Natural killer cell (primary cell): ENCODE measurements around the gene AKAP13. TPM values are rescaled to one million over a fixed set of nuclear protein-coding genes. Genes with fewer than 3 reads are reported as not detected.
"Not testable (repeated sequence)": the region's sequence is repeated elsewhere in the genome, so short reads cannot be mapped to it uniquely, and the experiment has no call there.

ENCODE experiments used
- ATAC-seq, 3 donors: fragments of 150-1000 bp in 2 of 3; fragments of 200-7000 bp in 1 of 3; cut with Tn5 transposase; 1 replicate in 1 of 3; 2 replicates in 2 of 3; pipeline ENCODE4 v1.10.0; 2021; ENCODE audit warnings: mild to moderate bottlenecking in 2 of 3, moderate library complexity in 2 of 3
- DNase-seq, 2 donors: peaks; one replicate each; pipeline versions ENCODE4 v3.0.0 to v3.0.0-alpha.2; 2013 to 2021; ENCODE audit warnings: mixed read lengths in 1 of 2
- H3K27ac ChIP-seq: one replicate; pipeline ENCODE4 v1.5.1; 2013; ENCODE audit warnings: mild to moderate bottlenecking, low read length
- H3K27me3 ChIP-seq: one replicate; pipeline ENCODE4 v1.6.1; 2013; ENCODE audit warnings: low read length; ENCODE audit not compliant: control insufficient read depth, insufficient read depth
- H3K36me3 ChIP-seq: one replicate; pipeline ENCODE4 v1.6.1; 2013; ENCODE audit warnings: low read length; ENCODE audit not compliant: control insufficient read depth, insufficient read depth
- H3K4me1 ChIP-seq: one replicate; pipeline ENCODE4 v1.6.1; 2013; ENCODE audit warnings: low read length; ENCODE audit not compliant: control insufficient read depth, insufficient read depth
- H3K4me3 ChIP-seq: one replicate; pipeline ENCODE4 v1.5.1; 2013; ENCODE audit warnings: low read length
- H3K9me3 ChIP-seq: one replicate; pipeline ENCODE4 v1.6.1; 2013; ENCODE audit warnings: low read length; ENCODE audit not compliant: control insufficient read depth, insufficient read depth
- H3K27ac Mint-ChIP-seq, 2 donors: one replicate each; pipeline ENCODE4 v1.8.0; 2022; ENCODE audit warnings: mild to moderate bottlenecking in 2 of 2, mixed read lengths in 2 of 2, moderate library complexity in 1 of 2
- H3K27me3 Mint-ChIP-seq, 2 donors: one replicate each; pipeline ENCODE4 v1.8.0; 2022; ENCODE audit warnings: low read depth in 2 of 2, mixed read lengths in 2 of 2
- H3K36me3 Mint-ChIP-seq: one replicate; pipeline ENCODE4 v1.8.0; 2022; ENCODE audit warnings: mixed read lengths
- H3K4me1 Mint-ChIP-seq, 2 donors: one replicate each; pipeline ENCODE4 v1.8.0; 2022; ENCODE audit warnings: mixed read lengths in 2 of 2
- H3K4me3 Mint-ChIP-seq: one replicate; pipeline ENCODE4 v1.8.0; 2022; ENCODE audit warnings: mild to moderate bottlenecking, moderate library complexity, mixed read lengths
- H3K9me3 Mint-ChIP-seq, 2 donors: one replicate each; pipeline ENCODE4 v1.8.0; 2022; ENCODE audit warnings: mixed read lengths in 2 of 2
- WGBS: methylation state at CpG from one replicate; pipeline ENCODE4 v1.1.7; 2013; ENCODE audit warnings: missing lambda C conversion rate; ENCODE audit not compliant: insufficient coverage; 5-methylcytosine and 5-hydroxymethylcytosine counted together
- intact Hi-C: fragments of 100-400 bp; cut with micrococcal nuclease; formaldehyde crosslinking; loops from one replicate; pipeline ENCODE4 v1.14.2; 2022
- total RNA-seq, 4 donors: library from RNA; stranded (reverse); fragments of 120-200 nt in 1 of 4; gene quantifications; one replicate each; pipeline versions ENCODE4 v1.2.3 to v1.2.4, GENCODE V29; 2013 to 2022
- TF ChIP-seq, protein P1 (sequence below): fragments of 200-600 bp; IDR thresholded peaks from one replicate; pipeline ENCODE4 v1.8.0; 2022; ENCODE audit warnings: antibody characterized with exemption

AKAP13 gene
- total RNA-seq, 3 donors from 2014 or later (not counting 1 experiment from before 2014, with no cell fraction given): 573 to 661 (median 647) TPM

DNA sequence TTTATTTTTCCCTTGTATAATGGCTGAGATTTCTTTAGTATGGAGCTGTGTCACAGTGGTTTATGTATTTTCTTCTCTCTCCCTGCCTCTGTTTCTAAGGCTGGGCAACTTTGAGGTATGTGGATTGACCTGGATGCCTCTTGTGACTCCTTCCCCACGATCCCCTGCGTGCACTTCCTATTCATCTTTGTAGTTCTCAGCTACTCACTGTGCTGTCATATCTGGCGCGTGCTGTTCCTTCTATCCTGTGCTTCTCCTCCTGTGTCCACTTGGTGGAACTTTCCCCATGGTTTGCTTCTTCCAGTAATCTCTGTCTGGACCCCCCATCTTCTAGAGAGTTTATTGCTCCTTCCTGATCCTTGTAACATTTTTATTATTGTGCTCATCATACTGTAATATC lies 97.3 kb downstream of the AKAP13 start:
- H3K36me3 ChIP-seq: no peaks in the 10 kb centered on the region
- ATAC-seq (no peak), DNase-seq (no peak)
- peaks cover 10% of the 10 kb centered on the region for H3K4me1 ChIP-seq
- 82% methylated on average over 4 of the region's 4 CpGs for WGBS
- Mint-ChIP-seq H3K9me3 (no peaks in the 10 kb centered on the region), H3K4me1 (peaks cover 32 to 34% of the 10 kb centered on the region in 2 donors), H3K27me3 (no peaks in the 10 kb centered on the region), H3K27ac (no peak overlapping the region), H3K4me3 (no peak overlapping the region), H3K36me3 (no peaks in the 10 kb centered on the region)
- no peaks in the 10 kb centered on the region for H3K9me3 ChIP-seq
- TF ChIP-seq, protein P1, sequence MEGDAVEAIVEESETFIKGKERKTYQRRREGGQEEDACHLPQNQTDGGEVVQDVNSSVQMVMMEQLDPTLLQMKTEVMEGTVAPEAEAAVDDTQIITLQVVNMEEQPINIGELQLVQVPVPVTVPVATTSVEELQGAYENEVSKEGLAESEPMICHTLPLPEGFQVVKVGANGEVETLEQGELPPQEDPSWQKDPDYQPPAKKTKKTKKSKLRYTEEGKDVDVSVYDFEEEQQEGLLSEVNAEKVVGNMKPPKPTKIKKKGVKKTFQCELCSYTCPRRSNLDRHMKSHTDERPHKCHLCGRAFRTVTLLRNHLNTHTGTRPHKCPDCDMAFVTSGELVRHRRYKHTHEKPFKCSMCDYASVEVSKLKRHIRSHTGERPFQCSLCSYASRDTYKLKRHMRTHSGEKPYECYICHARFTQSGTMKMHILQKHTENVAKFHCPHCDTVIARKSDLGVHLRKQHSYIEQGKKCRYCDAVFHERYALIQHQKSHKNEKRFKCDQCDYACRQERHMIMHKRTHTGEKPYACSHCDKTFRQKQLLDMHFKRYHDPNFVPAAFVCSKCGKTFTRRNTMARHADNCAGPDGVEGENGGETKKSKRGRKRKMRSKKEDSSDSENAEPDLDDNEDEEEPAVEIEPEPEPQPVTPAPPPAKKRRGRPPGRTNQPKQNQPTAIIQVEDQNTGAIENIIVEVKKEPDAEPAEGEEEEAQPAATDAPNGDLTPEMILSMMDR: no peak
- no peak overlapping the region for H3K4me3 ChIP-seq
- no peak overlapping the region for H3K27ac ChIP-seq
- intact Hi-C loops: no loop called here
- H3K27me3 ChIP-seq: no peaks in the 10 kb centered on the region

DNA sequence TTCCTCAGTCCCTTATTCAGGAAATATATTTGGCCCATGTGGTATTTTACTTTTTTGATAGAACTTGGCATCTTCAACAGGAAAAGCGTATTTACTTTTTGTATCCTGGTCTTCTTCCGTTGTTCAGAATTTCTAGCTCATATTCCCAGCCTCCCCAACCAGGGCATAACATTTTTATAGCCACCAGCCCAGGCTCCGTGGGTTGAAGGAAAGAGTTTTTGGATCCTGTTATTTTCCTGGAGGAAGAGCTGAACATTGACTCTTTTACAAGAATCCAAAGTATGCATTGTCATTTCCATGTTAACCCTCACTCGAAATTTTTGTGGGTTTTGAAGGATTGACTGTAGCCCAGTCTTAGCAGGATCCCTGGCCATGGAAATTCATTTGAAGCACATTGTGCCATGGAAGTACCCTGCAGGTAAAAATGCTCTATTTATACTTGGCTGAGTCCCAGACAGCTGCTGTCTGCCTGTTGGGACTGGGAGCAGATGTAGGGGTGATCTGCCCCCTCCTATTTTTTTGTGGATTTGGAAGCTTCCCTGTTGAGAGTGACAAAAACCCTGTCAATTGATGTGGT lies 98.8 kb downstream of the AKAP13 start:
- H3K9me3 ChIP-seq: no peaks in the 10 kb centered on the region
- no peaks in the 10 kb centered on the region for H3K27me3 ChIP-seq
- H3K4me3 ChIP-seq: no peak overlapping the region
- H3K36me3 Mint-ChIP-seq: no peaks in the 10 kb centered on the region
- intact Hi-C loops: no loop called here
- H3K4me3 Mint-ChIP-seq: no peak overlapping the region
- no peak for ATAC-seq
- H3K4me1 ChIP-seq: peaks cover 10% of the 10 kb centered on the region
- no peak overlapping the region for H3K27ac ChIP-seq
- WGBS: 61% methylated on average over 3 of the region's 4 CpGs
- TF ChIP-seq, protein P1: no peak
- H3K27ac Mint-ChIP-seq: no peak overlapping the region
- no peaks in the 10 kb centered on the region for H3K9me3 Mint-ChIP-seq
- no peaks in the 10 kb centered on the region for H3K36me3 ChIP-seq
- peaks cover 32 to 34% of the 10 kb centered on the region in 2 donors for H3K4me1 Mint-ChIP-seq
- H3K27me3 Mint-ChIP-seq: no peaks in the 10 kb centered on the region
- DNase-seq: no peak

DNA sequence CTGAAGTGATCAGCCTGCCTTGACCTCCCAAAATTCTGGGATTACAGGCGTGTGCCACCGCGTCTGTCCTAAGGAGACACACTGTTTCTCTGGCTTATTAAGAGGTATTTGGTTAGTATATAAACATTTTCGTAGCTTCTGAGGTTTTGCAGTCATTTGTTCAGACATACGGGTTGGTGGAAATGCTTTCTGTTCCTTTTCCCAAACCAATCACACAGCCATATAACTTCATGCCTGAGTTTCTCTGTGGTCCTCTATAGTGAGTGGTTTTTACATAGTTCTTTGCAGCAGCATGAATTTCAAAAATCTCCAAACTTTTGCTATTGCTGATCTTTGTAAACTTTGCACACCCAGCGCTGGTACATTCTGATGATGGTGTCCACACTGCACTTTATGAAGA lies 100.5 kb downstream of the AKAP13 start:
- Histone ChIP-seq H3K36me3 (no peaks in the 10 kb centered on the region), H3K27ac (no peak overlapping the region), H3K4me1 (peaks cover 2% of the 10 kb centered on the region), H3K4me3 (no peak overlapping the region), H3K27me3 (no peaks in the 10 kb centered on the region), H3K9me3 (no peaks in the 10 kb centered on the region)
- Mint-ChIP-seq H3K4me1 (peaks cover 20 to 21% of the 10 kb centered on the region in 2 donors), H3K4me3 (no peak overlapping the region), H3K27ac (no peak overlapping the region), H3K27me3 (no peaks in the 10 kb centered on the region), H3K36me3 (no peaks in the 10 kb centered on the region), H3K9me3 (no peaks in the 10 kb centered on the region)
- TF ChIP-seq, protein P1: no peak
- ATAC-seq (no peak), DNase-seq (no peak)
- 94% methylated on average over 4 of the region's 6 CpGs for WGBS
- intact Hi-C loops: no loop called here

DNA sequence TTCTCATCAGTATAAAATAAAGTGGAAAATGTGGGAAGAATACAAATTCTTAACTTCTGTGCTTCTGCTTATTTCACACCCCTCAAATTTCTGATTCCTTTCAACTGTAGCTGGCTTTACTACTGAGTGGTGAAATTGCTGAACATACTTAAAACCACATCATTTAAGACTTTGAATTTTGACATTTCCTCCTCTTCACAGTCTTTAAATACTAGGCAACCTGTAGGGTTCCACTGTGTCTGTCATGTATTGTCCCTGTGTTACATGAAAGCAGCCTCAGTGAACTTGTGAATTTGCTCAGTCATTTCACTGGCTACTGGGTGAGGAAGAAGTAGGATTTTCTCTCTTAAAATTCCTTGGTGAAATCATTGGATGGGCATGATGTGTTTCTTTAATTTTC lies 101.1 kb downstream of the AKAP13 start:
- ATAC-seq, H3K27me3 ChIP-seq, intact Hi-C loops, H3K27me3 Mint-ChIP-seq, H3K27ac ChIP-seq, H3K9me3 ChIP-seq, H3K4me3 Mint-ChIP-seq, H3K4me3 ChIP-seq, H3K36me3 Mint-ChIP-seq, H3K36me3 ChIP-seq, H3K9me3 Mint-ChIP-seq, H3K4me1 ChIP-seq: not testable (repeated sequence)
- Mint-ChIP-seq H3K4me1 (peaks cover 17 to 21% of the 10 kb centered on the region in 2 donors), H3K27ac (peak overlapping the region in 1 of 2 donors; percentile 27)
- DNase-seq: peak in 1 of 2 donors; percentile 31
